OCI-LY7 (cell line): Measurements from ENCODE around the gene UNC79. TPM values are rescaled to one million over a fixed set of nuclear protein-coding genes. Genes with fewer than 3 reads are reported as not detected.

Experiments used
- BruUV-seq: library from RNA; stranded (reverse); fragments of 400-500 nt; replicated peaks from 2 replicates; lab custom pipeline; 2021; lab: Mats Ljungman, UMichigan
- CTCF ChIA-PET: fragments of 300-600 bp; sonication (Branson Sonifier 250); formaldehyde crosslinking; loops from one replicate; lab custom pipeline; 2022; ENCODE audit warnings: antibody characterized with exemption; ENCODE audit not compliant: unreplicated experiment; lab: Charles Lee
- POLR2A ChIA-PET: fragments of 300-600 bp; sonication (Branson Sonifier 250); formaldehyde crosslinking; loops from one replicate; lab custom pipeline; 2022; ENCODE audit warnings: antibody characterized with exemption; lab: Charles Lee
- DNase-seq: peaks from one replicate; pipeline ENCODE4 v3.0.0-alpha.2; 2015; ENCODE audit warnings: low spot score
- H2AFZ ChIP-seq: fragments of 200-600 bp; sonication (generic), shearing (Covaris generic); 2 replicates; pipeline ENCODE4 v1.6.1; 2014; ENCODE audit warnings: mild to moderate bottlenecking, antibody characterized with exemption, low read length, moderate library complexity
- H3K27ac ChIP-seq: fragments of 200-600 bp; sonication (generic); 2 replicates; pipeline ENCODE4 v1.5.1; 2014; ENCODE audit warnings: mixed run types, low read depth, mild to moderate bottlenecking, moderate library complexity, low read length, inconsistent platforms; ENCODE audit not compliant: poor library complexity, severe bottlenecking
- H3K36me3 ChIP-seq: fragments of 200-600 bp; sonication (generic); 2 replicates; pipeline ENCODE4 v1.6.1; 2014; ENCODE audit warnings: mild to moderate bottlenecking, antibody characterized with exemption, low read length, moderate library complexity, mixed read lengths; ENCODE audit not compliant: insufficient read depth
- H3K4me1 ChIP-seq: fragments of 200-600 bp; sonication (generic); 2 replicates; pipeline ENCODE4 v1.5.1; 2014; ENCODE audit warnings: mild to moderate bottlenecking, low read length; ENCODE audit not compliant: insufficient read depth, poor library complexity, severe bottlenecking
- H3K4me2 ChIP-seq: fragments of 200-600 bp; sonication (generic); 2 replicates; pipeline ENCODE4 v1.6.1; 2014; ENCODE audit warnings: mild to moderate bottlenecking, low read length
- H3K4me3 ChIP-seq: fragments of 200-600 bp; sonication (generic); 2 replicates; pipeline ENCODE4 v1.5.1; 2014; ENCODE audit warnings: mild to moderate bottlenecking, low read depth, low read length; ENCODE audit not compliant: poor library complexity, severe bottlenecking
- H3K79me2 ChIP-seq: fragments of 200-600 bp; sonication (generic); 2 replicates; pipeline ENCODE4 v1.6.1; 2016; ENCODE audit warnings: low read depth, mild to moderate bottlenecking, low read length, moderate library complexity, mixed read lengths; ENCODE audit not compliant: insufficient read depth
- H3K9me2 ChIP-seq: fragments of 200-600 bp; sonication (generic); 2 replicates; pipeline ENCODE4 v1.6.1; 2016; ENCODE audit warnings: mild to moderate bottlenecking, low read length, mixed read lengths; ENCODE audit not compliant: insufficient read depth
- H3K9me3 ChIP-seq: fragments of 200-600 bp; sonication (generic); 2 replicates; pipeline ENCODE4 v1.6.1; 2014; ENCODE audit warnings: mild to moderate bottlenecking, mixed run types, low read length, mixed read lengths
- H4K20me1 ChIP-seq: fragments of 200-600 bp; sonication (generic); 2 replicates; pipeline ENCODE4 v1.6.1; 2014; ENCODE audit warnings: mild to moderate bottlenecking, antibody characterized with exemption, low read length, moderate library complexity, mixed read lengths; ENCODE audit not compliant: insufficient read depth
- CTCF ChIP-seq: fragments of 200-600 bp; sonication (generic); conservative IDR thresholded peaks from 2 replicates; pipeline ENCODE4 v1.5.1; 2014; ENCODE audit warnings: mild to moderate bottlenecking, antibody characterized with exemption, low read length, moderate library complexity, mixed read lengths
- EZH2phosphoT487 ChIP-seq: fragments of 200-600 bp; sonication (generic); IDR thresholded peaks from 2 replicates; pipeline ENCODE4 v1.6.1; 2018; ENCODE audit warnings: low read depth, borderline replicate concordance, mild to moderate bottlenecking, mixed run types, antibody characterized with exemption, low read length, moderate library complexity, mixed read lengths
- intact Hi-C: fragments of 100-400 bp; cut with micrococcal nuclease; formaldehyde crosslinking; loops from one replicate; pipeline ENCODE4 v1.10.0; 2022; ENCODE audit not compliant: unreplicated experiment
- total RNA-seq, 2 experiments: library from RNA; depleted of rRNA in 1 of 2; stranded (reverse); fragments of >200 nt in 1 of 2; shearing (Covaris generic) in 1 of 2; gene quantifications; 2 replicates each; pipeline ENCODE4 v1.2.3, GENCODE V29; 2014 to 2022

The UNC79 gene
- total RNA-seq, 2 experiments from 2014 or later: 0.17 to 0.19 TPM

GRCh38 chr14:93663317-93663716, 232.6 kb downstream of the UNC79 start:
- H3K27ac ChIP-seq: no peak overlapping the region
- CTCF ChIA-PET: no interaction called here
- no TSS peak for BruUV-seq

GRCh38 chr14:93665169-93665568, 234.4 kb downstream of the UNC79 start:
- no peaks in the 10 kb centered on the region for H3K36me3 ChIP-seq
- H3K9me2 ChIP-seq: no peaks in the 10 kb centered on the region
- no peaks in the 10 kb centered on the region for H4K20me1 ChIP-seq
- intact Hi-C loops: no loop called here
- TF ChIP-seq CTCF (no peak), EZH2phosphoT487 (no peak)
- no peak overlapping the region for H3K27ac ChIP-seq
- ChIA-PET POLR2A (no interaction called here), CTCF (no interaction called here)
- no peak overlapping the region for H2AFZ ChIP-seq
- H3K4me2 ChIP-seq: no peak overlapping the region
- no peaks in the 10 kb centered on the region for H3K79me2 ChIP-seq
- H3K9me3 ChIP-seq: peaks cover 20% of the 10 kb centered on the region; the same call in 1 of the 2 replicates
- no peak for DNase-seq
- no TSS peak for BruUV-seq
- H3K4me3 ChIP-seq: no peak overlapping the region
- no peaks in the 10 kb centered on the region for H3K4me1 ChIP-seq

More at GRCh38 chr14:93663317-93663716, 232.6 kb downstream of the UNC79 start:
- Histone ChIP-seq H3K4me3 (no peak overlapping the region), H2AFZ (no peak overlapping the region), H4K20me1 (no peaks in the 10 kb centered on the region), H3K4me1 (no peaks in the 10 kb centered on the region), H3K36me3 (no peaks in the 10 kb centered on the region), H3K79me2 (no peaks in the 10 kb centered on the region), H3K4me2 (no peak overlapping the region), H3K9me2 (no peaks in the 10 kb centered on the region), H3K9me3 (peaks cover 20% of the 10 kb centered on the region; the same call in 1 of the 2 replicates)
- TF ChIP-seq CTCF (no peak), EZH2phosphoT487 (no peak)
- POLR2A ChIA-PET: no interaction called here
- intact Hi-C loops: no loop called here
- no peak for DNase-seq

GRCh38 chr14:93669632-93670031, 238.9 kb downstream of the UNC79 start:
- Histone ChIP-seq H3K4me1 (no peaks in the 10 kb centered on the region), H3K36me3 (no peaks in the 10 kb centered on the region), H3K9me2 (no peaks in the 10 kb centered on the region), H3K79me2 (no peaks in the 10 kb centered on the region), H3K27ac (no peak overlapping the region), H3K9me3 (peaks cover 14% of the 10 kb centered on the region; the same call in 1 of the 2 replicates), H2AFZ (no peak overlapping the region), H3K4me3 (no peak overlapping the region), H3K4me2 (no peak overlapping the region), H4K20me1 (no peaks in the 10 kb centered on the region)
- DNase-seq: no peak
- BruUV-seq: no TSS peak
- TF ChIP-seq EZH2phosphoT487 (no peak), CTCF (no peak)
- POLR2A ChIA-PET: no interaction called here
- CTCF ChIA-PET: no interaction called here
- intact Hi-C loops: no loop called here
